T-helper 17 cell (primary cell): ENCODE data around the gene CSHL1. TPM values are rescaled to one million over a fixed set of nuclear protein-coding genes. Genes with fewer than 3 reads are reported as not detected.
"Not testable (repeated sequence)": the region's sequence is repeated elsewhere in the genome, so short reads cannot be mapped to it uniquely, and the experiment has no call there.

Source experiments
- ATAC-seq: fragments of 150-1000 bp; cut with Tn5 transposase; 2 replicates; pipeline ENCODE4 v1.10.0; 2021; ENCODE audit warnings: mild to moderate bottlenecking, moderate library complexity
- DNase-seq, 3 donors: peaks; one replicate each; pipeline versions ENCODE4 v3.0.0 to v3.0.0-alpha.2; 2020 to 2021
- H3K9me3 ChIP-seq: one replicate; pipeline ENCODE4 v1.7.0; 2013; ENCODE audit warnings: low read length, mild to moderate bottlenecking; ENCODE audit not compliant: control insufficient read depth, poor library complexity, severe bottlenecking
- H3K27ac Mint-ChIP-seq: one replicate; pipeline ENCODE4 v1.8.0; 2022; ENCODE audit warnings: mild to moderate bottlenecking, moderate library complexity, mixed read lengths
- H3K27me3 Mint-ChIP-seq: one replicate; pipeline ENCODE4 v1.8.0; 2022; ENCODE audit warnings: mixed read lengths
- H3K36me3 Mint-ChIP-seq: one replicate; pipeline ENCODE4 v1.8.0; 2022; ENCODE audit warnings: low read depth, mixed read lengths
- H3K4me1 Mint-ChIP-seq: one replicate; pipeline ENCODE4 v1.8.0; 2022; ENCODE audit warnings: mild to moderate bottlenecking, mixed read lengths
- H3K4me3 Mint-ChIP-seq: one replicate; pipeline ENCODE4 v1.8.0; 2022; ENCODE audit warnings: mild to moderate bottlenecking, moderate library complexity, mixed read lengths
- total RNA-seq, 4 donors: library from RNA in 2 of 4; stranded (reverse) in 2 of 4; gene quantifications; one replicate each; pipeline ENCODE4 v1.2.3 and lab custom pipeline; 2022 to 2026

The CSHL1 gene
- total RNA-seq, 2 donors from 2014 or later = not detected

GRCh38 chr17:63881935-63882601 lies 29.0 kb downstream of the CSHL1 start, which contains the start of gene GH2:
TSS of gene GH2 (minus strand) at chr17:63881944. CDS start at chr17:63881801, 143 bp downstream.
- Mint-ChIP-seq H3K36me3 (no peaks in the 10 kb centered on the region), H3K4me1 (peaks cover 3% of the 10 kb centered on the region), H3K27ac (no peak within 1 kb of the TSS), H3K27me3 (peaks cover 9% of the 10 kb centered on the region), H3K4me3 (no peak within 1 kb of the TSS)
- ATAC-seq (peak; percentile 95), DNase-seq (peak; percentile 21 to 60 (median 41))
- H3K9me3 ChIP-seq = no peaks in the 10 kb centered on the region

- H3K36me3 Mint-ChIP-seq, H3K9me3 ChIP-seq, DNase-seq, ATAC-seq, H3K4me1 Mint-ChIP-seq, H3K27me3 Mint-ChIP-seq, H3K4me3 Mint-ChIP-seq, H3K27ac Mint-ChIP-seq: not testable (repeated sequence)
These were observed 29.7 kb downstream of the CSHL1 start for GRCh38 chr17:63881337-63881736.

- no peak for DNase-seq
- ATAC-seq = no peak
- Mint-ChIP-seq H3K4me1 (peaks cover 3% of the 10 kb centered on the region), H3K4me3 (no peak overlapping the region), H3K27me3 (peaks cover 5% of the 10 kb centered on the region), H3K27ac (no peak overlapping the region), H3K36me3 (no peaks in the 10 kb centered on the region)
- no peaks in the 10 kb centered on the region for H3K9me3 ChIP-seq
These were observed 30.4 kb downstream of the CSHL1 start for GRCh38 chr17:63880706-63881105.

- not testable (repeated sequence) for H3K9me3 ChIP-seq, H3K27ac Mint-ChIP-seq, ATAC-seq, H3K36me3 Mint-ChIP-seq, DNase-seq, H3K4me3 Mint-ChIP-seq, H3K27me3 Mint-ChIP-seq, H3K4me1 Mint-ChIP-seq
These were observed 32.6 kb downstream of the CSHL1 start for GRCh38 chr17:63878413-63878812.

- H3K4me3 Mint-ChIP-seq, ATAC-seq, H3K9me3 ChIP-seq, H3K4me1 Mint-ChIP-seq, H3K27ac Mint-ChIP-seq, H3K36me3 Mint-ChIP-seq, H3K27me3 Mint-ChIP-seq, DNase-seq: not testable (repeated sequence)
These were observed 36.4 kb downstream of the CSHL1 start for GRCh38 chr17:63874693-63875092.

GRCh38 chr17:63874061-63874626 lies 36.9 kb downstream of the CSHL1 start:
- not testable (repeated sequence) for H3K27ac Mint-ChIP-seq, H3K9me3 ChIP-seq, H3K27me3 Mint-ChIP-seq, H3K4me1 Mint-ChIP-seq, H3K4me3 Mint-ChIP-seq, DNase-seq, H3K36me3 Mint-ChIP-seq, ATAC-seq

- H3K4me3 Mint-ChIP-seq, DNase-seq, H3K27me3 Mint-ChIP-seq, H3K27ac Mint-ChIP-seq, H3K36me3 Mint-ChIP-seq, ATAC-seq, H3K9me3 ChIP-seq, H3K4me1 Mint-ChIP-seq: not testable (repeated sequence)
These were observed 37.5 kb downstream of the CSHL1 start, which contains the start of gene CSH2 for GRCh38 chr17:63873577-63873976. TSS of gene CSH2 (minus strand) at chr17:63873677. CDS start at chr17:63873614, 63 bp downstream.

GRCh38 chr17:63871646-63872365 lies 39.3 kb downstream of the CSHL1 start:
- not testable (repeated sequence) for H3K27ac Mint-ChIP-seq, H3K9me3 ChIP-seq, H3K36me3 Mint-ChIP-seq, H3K4me1 Mint-ChIP-seq, H3K4me3 Mint-ChIP-seq, ATAC-seq, DNase-seq, H3K27me3 Mint-ChIP-seq

GRCh38 chr17:63870292-63870665 lies 40.8 kb downstream of the CSHL1 start:
- H3K4me3 Mint-ChIP-seq, H3K27me3 Mint-ChIP-seq, H3K9me3 ChIP-seq, H3K27ac Mint-ChIP-seq, ATAC-seq, H3K4me1 Mint-ChIP-seq, H3K36me3 Mint-ChIP-seq, DNase-seq: not testable (repeated sequence)

GRCh38 chr17:63869491-63870291 lies 41.4 kb downstream of the CSHL1 start:
- H3K27me3 Mint-ChIP-seq, H3K27ac Mint-ChIP-seq, H3K4me3 Mint-ChIP-seq, H3K9me3 ChIP-seq, ATAC-seq, H3K36me3 Mint-ChIP-seq, DNase-seq, H3K4me1 Mint-ChIP-seq: not testable (repeated sequence)

- H3K36me3 Mint-ChIP-seq, H3K27me3 Mint-ChIP-seq, H3K4me3 Mint-ChIP-seq, DNase-seq, H3K4me1 Mint-ChIP-seq, H3K9me3 ChIP-seq, ATAC-seq, H3K27ac Mint-ChIP-seq: not testable (repeated sequence)
These were observed 44.4 kb downstream of the CSHL1 start for GRCh38 chr17:63866625-63867024.
